Natural killer cell (primary cell): Measurements from ENCODE around the gene ZNF438. TPM values are rescaled to one million over a fixed set of nuclear protein-coding genes. Genes with fewer than 3 reads are reported as not detected.

ENCODE experiments used
- ATAC-seq, 3 donors: fragments of 150-1000 bp in 2 of 3; fragments of 200-7000 bp in 1 of 3; cut with Tn5 transposase; 1 replicate in 1 of 3; 2 replicates in 2 of 3; pipeline ENCODE4 v1.10.0; 2021; ENCODE audit warnings: mild to moderate bottlenecking in 2 of 3, moderate library complexity in 2 of 3
- DNase-seq, 2 donors: peaks; one replicate each; pipeline versions ENCODE4 v3.0.0 to v3.0.0-alpha.2; 2013 to 2021; ENCODE audit warnings: mixed read lengths in 1 of 2
- H3K27ac ChIP-seq: one replicate; pipeline ENCODE4 v1.5.1; 2013; ENCODE audit warnings: mild to moderate bottlenecking, low read length
- H3K27me3 ChIP-seq: one replicate; pipeline ENCODE4 v1.6.1; 2013; ENCODE audit warnings: low read length; ENCODE audit not compliant: control insufficient read depth, insufficient read depth
- H3K36me3 ChIP-seq: one replicate; pipeline ENCODE4 v1.6.1; 2013; ENCODE audit warnings: low read length; ENCODE audit not compliant: control insufficient read depth, insufficient read depth
- H3K4me1 ChIP-seq: one replicate; pipeline ENCODE4 v1.6.1; 2013; ENCODE audit warnings: low read length; ENCODE audit not compliant: control insufficient read depth, insufficient read depth
- H3K4me3 ChIP-seq: one replicate; pipeline ENCODE4 v1.5.1; 2013; ENCODE audit warnings: low read length
- H3K9me3 ChIP-seq: one replicate; pipeline ENCODE4 v1.6.1; 2013; ENCODE audit warnings: low read length; ENCODE audit not compliant: control insufficient read depth, insufficient read depth
- H3K27ac Mint-ChIP-seq, 2 donors: one replicate each; pipeline ENCODE4 v1.8.0; 2022; ENCODE audit warnings: mild to moderate bottlenecking in 2 of 2, mixed read lengths in 2 of 2, moderate library complexity in 1 of 2
- H3K27me3 Mint-ChIP-seq, 2 donors: one replicate each; pipeline ENCODE4 v1.8.0; 2022; ENCODE audit warnings: low read depth in 2 of 2, mixed read lengths in 2 of 2
- H3K36me3 Mint-ChIP-seq: one replicate; pipeline ENCODE4 v1.8.0; 2022; ENCODE audit warnings: mixed read lengths
- H3K4me1 Mint-ChIP-seq, 2 donors: one replicate each; pipeline ENCODE4 v1.8.0; 2022; ENCODE audit warnings: mixed read lengths in 2 of 2
- H3K4me3 Mint-ChIP-seq: one replicate; pipeline ENCODE4 v1.8.0; 2022; ENCODE audit warnings: mild to moderate bottlenecking, moderate library complexity, mixed read lengths
- H3K9me3 Mint-ChIP-seq, 2 donors: one replicate each; pipeline ENCODE4 v1.8.0; 2022; ENCODE audit warnings: mixed read lengths in 2 of 2
- CTCF ChIP-seq: fragments of 200-600 bp; IDR thresholded peaks from one replicate; pipeline ENCODE4 v1.8.0; 2022; ENCODE audit warnings: antibody characterized with exemption
- WGBS: methylation state at CpG from one replicate; pipeline ENCODE4 v1.1.7; 2013; ENCODE audit warnings: missing lambda C conversion rate; ENCODE audit not compliant: insufficient coverage; 5-methylcytosine and 5-hydroxymethylcytosine counted together
- intact Hi-C: fragments of 100-400 bp; cut with micrococcal nuclease; formaldehyde crosslinking; loops from one replicate; pipeline ENCODE4 v1.14.2; 2022
- total RNA-seq, 4 donors: library from RNA; stranded (reverse); fragments of 120-200 nt in 1 of 4; gene quantifications; one replicate each; pipeline versions ENCODE4 v1.2.3 to v1.2.4, GENCODE V29; 2013 to 2022

Gene ZNF438
- total RNA-seq, 3 donors from 2014 or later (not counting 1 experiment from before 2014, with no cell fraction given): 2.2 to 3.7 (median 3.7) TPM

DNA sequence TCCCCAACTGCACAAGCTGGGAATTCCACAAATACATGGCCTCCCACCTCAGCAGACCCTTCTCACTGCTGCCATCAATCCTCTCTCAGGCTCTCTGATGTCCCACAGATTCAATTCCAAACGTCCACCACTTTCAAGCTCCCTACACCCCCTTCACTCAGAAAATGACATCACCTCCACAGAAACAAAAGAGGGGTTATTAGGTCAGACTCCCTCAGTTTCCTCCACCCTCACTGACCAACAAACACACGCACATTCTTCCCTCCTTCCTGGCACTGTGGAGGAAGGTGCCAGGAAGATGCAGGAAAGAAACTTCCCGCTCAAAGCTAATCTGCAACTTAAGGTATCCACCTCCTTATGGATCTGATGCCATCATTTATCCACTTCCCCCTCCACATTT is 18.3 kb downstream of the ZNF438 start:
- Histone ChIP-seq H3K4me3 (no peak overlapping the region), H3K36me3 (no peaks in the 10 kb centered on the region), H3K27me3 (no peaks in the 10 kb centered on the region), H3K4me1 (no peaks in the 10 kb centered on the region), H3K27ac (no peak overlapping the region), H3K9me3 (no peaks in the 10 kb centered on the region)
- no peak for DNase-seq
- TF ChIP-seq CTCF: no peak
- Mint-ChIP-seq H3K36me3 (no peaks in the 10 kb centered on the region), H3K27ac (no peak overlapping the region), H3K4me1 (no peaks in the 10 kb centered on the region), H3K27me3 (no peaks in the 10 kb centered on the region), H3K9me3 (no peaks in the 10 kb centered on the region), H3K4me3 (no peak overlapping the region)
- no peak for ATAC-seq
- intact Hi-C loops: no loop called here
- 97% methylated on average over 3 of the region's 3 CpGs for WGBS

GRCh38 chr10:31011665-31012022 is 20.0 kb downstream of the ZNF438 start:
- Mint-ChIP-seq H3K27ac (no peak overlapping the region), H3K4me3 (no peak overlapping the region), H3K4me1 (no peaks in the 10 kb centered on the region), H3K36me3 (no peaks in the 10 kb centered on the region), H3K27me3 (no peaks in the 10 kb centered on the region), H3K9me3 (no peaks in the 10 kb centered on the region)
- no peaks in the 10 kb centered on the region for H3K27me3 ChIP-seq
- no peak overlapping the region for H3K27ac ChIP-seq
- WGBS: 94% methylated on average over 3 of the region's 3 CpGs
- ATAC-seq: no peak
- no peaks in the 10 kb centered on the region for H3K4me1 ChIP-seq
- intact Hi-C loops: no loop called here
- no peak for DNase-seq
- no peak for TF ChIP-seq CTCF
- H3K9me3 ChIP-seq: no peaks in the 10 kb centered on the region
- no peaks in the 10 kb centered on the region for H3K36me3 ChIP-seq
- no peak overlapping the region for H3K4me3 ChIP-seq

- H3K9me3 Mint-ChIP-seq: no peaks in the 10 kb centered on the region
- DNase-seq (no peak), ATAC-seq (no peak)
- H3K4me1 Mint-ChIP-seq: peaks cover 0 to under 1% of the 10 kb centered on the region in 2 donors
- Histone ChIP-seq H3K27ac (no peak overlapping the region), H3K27me3 (no peaks in the 10 kb centered on the region), H3K4me3 (no peak overlapping the region), H3K4me1 (no peaks in the 10 kb centered on the region), H3K36me3 (no peaks in the 10 kb centered on the region), H3K9me3 (no peaks in the 10 kb centered on the region)
- no peak overlapping the region for H3K4me3 Mint-ChIP-seq
- TF ChIP-seq CTCF: no peak
- intact Hi-C loops: no loop called here
- H3K27ac Mint-ChIP-seq: no peak overlapping the region
- H3K36me3 Mint-ChIP-seq: no peaks in the 10 kb centered on the region
- 85% methylated on average over 8 of the region's 8 CpGs for WGBS
- no peaks in the 10 kb centered on the region for H3K27me3 Mint-ChIP-seq
Observed at GRCh38 chr10:31011017-31011664, 20.5 kb downstream of the ZNF438 start.

DNA sequence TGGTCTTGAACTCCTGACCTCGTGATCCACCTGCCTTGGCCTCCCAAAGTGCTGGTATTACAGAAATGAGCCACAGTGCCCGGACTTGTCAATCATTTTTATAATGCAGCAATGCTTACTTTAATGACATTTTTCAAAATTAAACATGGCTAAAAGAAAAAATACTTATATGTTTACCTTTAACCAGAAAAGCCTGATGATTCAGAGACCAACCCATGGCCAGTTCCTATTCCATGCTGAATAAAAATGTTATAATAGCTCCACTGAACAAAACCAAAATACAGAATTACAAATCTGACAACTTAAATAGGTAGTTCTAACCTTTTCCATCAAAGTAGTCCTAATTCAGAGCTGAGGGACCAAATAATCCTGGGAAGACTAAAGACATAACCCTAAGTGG is 21.6 kb downstream of the ZNF438 start:
- TF ChIP-seq CTCF: no peak
- WGBS: 95% methylated on average over 2 of the region's 2 CpGs
- Mint-ChIP-seq H3K4me1 (peaks cover 2 to 8% of the 10 kb centered on the region in 2 donors), H3K36me3 (no peaks in the 10 kb centered on the region), H3K27me3 (no peaks in the 10 kb centered on the region), H3K9me3 (no peaks in the 10 kb centered on the region), H3K4me3 (no peak overlapping the region), H3K27ac (no peak overlapping the region)
- ATAC-seq: no peak
- no peak overlapping the region for H3K4me3 ChIP-seq
- intact Hi-C loops: no loop called here
- H3K4me1 ChIP-seq: no peaks in the 10 kb centered on the region
- no peak overlapping the region for H3K27ac ChIP-seq
- H3K9me3 ChIP-seq: no peaks in the 10 kb centered on the region
- no peaks in the 10 kb centered on the region for H3K27me3 ChIP-seq
- no peaks in the 10 kb centered on the region for H3K36me3 ChIP-seq
- DNase-seq: no peak
